ENCODE data around the gene CRTC2.

Gene CRTC2

DNA sequence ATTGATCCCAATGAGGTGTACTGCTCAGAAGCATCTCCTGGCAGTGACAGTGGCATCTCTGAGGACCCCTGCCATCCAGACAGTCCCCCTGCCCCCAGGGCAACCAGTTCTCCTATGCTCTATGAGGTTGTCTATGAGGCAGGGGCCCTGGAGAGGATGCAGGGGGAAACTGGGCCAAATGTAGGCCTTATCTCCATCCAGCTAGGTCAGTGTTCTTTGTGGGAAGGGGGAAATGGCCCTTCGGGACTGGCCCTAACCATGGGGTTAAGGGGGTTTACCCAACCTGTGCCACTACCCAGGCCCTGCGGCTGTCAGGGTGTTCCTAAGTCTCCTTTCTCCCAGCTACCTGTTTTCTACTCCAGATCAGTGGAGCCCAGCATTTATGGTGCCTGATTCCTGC is 10.6 kb upstream of the CRTC2 start:
- Histone ChIP-seq H3K27ac (no peak overlapping the region), H3K4me3 (no peak overlapping the region), H3K36me3 (peaks cover under 1 to 18% (median 6%) of the 10 kb centered on the region in 3 donors), H3K9me3 (no peaks in the 10 kb centered on the region), H3K4me1 (peaks cover 0 to 41% (median 25%) of the 10 kb centered on the region in 4 donors), H3K27me3 (no peaks in the 10 kb centered on the region)
- TF ChIP-seq CTCF (IDR thresholded peaks at IDR 0.05) = no peak
- intact Hi-C loops (cut with DNase I; ENCODE audit: low total_unique reads) = no loop called here
- DNase-seq = no peak

DNA sequence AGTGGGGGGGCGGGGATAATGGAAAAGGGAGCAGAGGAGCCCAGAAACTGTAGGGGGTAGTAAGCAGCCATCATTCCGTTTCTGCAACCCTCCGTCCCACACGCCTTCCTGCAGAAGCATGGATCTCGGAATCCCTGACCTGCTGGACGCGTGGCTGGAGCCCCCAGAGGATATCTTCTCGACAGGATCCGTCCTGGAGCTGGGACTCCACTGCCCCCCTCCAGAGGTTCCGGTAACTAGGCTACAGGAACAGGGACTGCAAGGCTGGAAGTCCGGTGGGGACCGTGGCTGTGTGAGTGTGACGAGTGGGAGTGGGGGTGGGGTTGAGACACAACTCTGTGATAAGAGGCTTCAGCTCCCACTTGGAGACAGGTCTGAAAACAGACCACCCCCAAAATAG is 10.0 kb upstream of the CRTC2 start:
- Histone ChIP-seq H3K27ac (peak overlapping the region; percentile 78 to 88), H3K4me3 (peak overlapping the region; percentile 62), H3K4me1 (peaks cover 0 to 43% (median 27%) of the 10 kb centered on the region in 4 donors), H3K27me3 (no peaks in the 10 kb centered on the region), H3K36me3 (peaks cover 0 to 13% (median under 1%) of the 10 kb centered on the region in 3 donors), H3K9me3 (no peaks in the 10 kb centered on the region)
- no peak for TF ChIP-seq CTCF (IDR thresholded peaks at IDR 0.05)
- DNase-seq = no peak
- intact Hi-C loops (cut with DNase I; ENCODE audit: low total_unique reads) = no loop called here

- no peaks in the 10 kb centered on the region for H3K9me3 ChIP-seq
- peaks cover 0 to 44% (median 27%) of the 10 kb centered on the region in 4 donors for H3K4me1 ChIP-seq
- intact Hi-C loops (cut with DNase I; ENCODE audit: low total_unique reads) = no loop called here
- peak; percentile 48 to 75 for DNase-seq
- peak overlapping the region; percentile 78 to 88 for H3K27ac ChIP-seq
- H3K4me3 ChIP-seq = peak overlapping the region; percentile 62
- H3K27me3 ChIP-seq = no peaks in the 10 kb centered on the region
- TF ChIP-seq CTCF (IDR thresholded peaks at IDR 0.05) = no peak
- peaks cover 0 to 8% (median 0%) of the 10 kb centered on the region in 3 donors for H3K36me3 ChIP-seq
Measured at GRCh38 chr1:153968000-153968363, 9.6 kb upstream of the CRTC2 start.

DNA sequence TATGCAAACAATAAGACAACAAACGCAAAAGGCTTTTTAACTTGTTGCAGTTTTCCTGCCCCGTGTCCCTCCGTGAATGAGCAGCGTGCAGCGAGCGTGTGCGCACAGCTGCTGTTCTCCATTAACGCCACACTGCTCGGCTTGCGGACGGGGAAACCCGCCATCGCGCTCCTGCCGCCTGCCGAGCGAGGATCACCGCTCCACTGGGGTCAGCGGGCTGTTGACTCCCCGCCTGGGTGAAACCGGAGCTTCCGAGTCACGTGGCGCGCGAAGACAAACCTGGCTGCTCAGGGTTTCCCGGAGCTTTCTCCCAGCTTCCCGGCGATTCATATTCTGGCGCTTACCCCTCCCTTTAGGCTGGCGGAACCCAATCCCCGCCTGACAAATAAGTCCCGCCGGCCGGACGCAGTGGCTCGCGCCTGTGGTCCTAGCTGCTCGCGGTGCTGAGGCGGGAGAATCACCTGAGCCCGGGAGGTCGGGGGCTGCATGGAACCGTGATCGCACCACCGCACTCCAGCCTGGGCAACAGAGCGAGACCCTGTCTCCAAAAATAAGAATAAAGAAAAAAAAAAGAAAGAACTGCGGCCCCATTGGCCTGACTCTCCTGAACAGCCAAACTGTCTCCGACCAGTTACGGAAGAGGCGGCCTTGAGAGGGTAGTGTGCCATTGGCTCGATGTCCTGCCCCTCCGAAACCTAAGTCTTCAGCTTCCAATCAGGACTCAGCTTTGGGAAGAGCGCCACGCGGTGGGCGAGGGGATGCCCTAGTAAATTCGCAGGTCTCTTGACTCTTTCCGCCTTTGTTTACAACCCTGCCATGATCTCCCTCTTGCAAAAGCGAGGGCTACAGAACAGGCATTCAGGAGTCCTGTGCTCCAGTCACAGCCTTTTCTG is 8.9 kb upstream of the CRTC2 start, which contains the start of gene CREB3L4:
CREB3L4 (plus strand) TSS at position 796 of the 893 bp plus-strand sequence. CDS start 624 bp downstream, outside the sequence.
- intact Hi-C loops (cut with DNase I; ENCODE audit: low total_unique reads) = no loop called here
- peak; percentile 17 to 37 for TF ChIP-seq CTCF (IDR thresholded peaks at IDR 0.05)

GRCh38 chr1:153963850-153964331 is 5.5 kb upstream of the CRTC2 start:
- Histone ChIP-seq H3K4me1 (peaks cover 0 to 62% (median 50%) of the 10 kb centered on the region in 4 donors), H3K36me3 (peaks cover 0 to 16% (median 12%) of the 10 kb centered on the region in 3 donors), H3K27ac (peak overlapping the region; percentile 89 to 95), H3K27me3 (no peaks in the 10 kb centered on the region), H3K9me3 (no peaks in the 10 kb centered on the region), H3K4me3 (peak overlapping the region; percentile 71 to 72)
- TF ChIP-seq CTCF (IDR thresholded peaks at IDR 0.05) = no peak
- intact Hi-C loops (cut with DNase I; ENCODE audit: low total_unique reads) = no loop called here
- no peak for DNase-seq

More for the DNA sequence above, 8.9 kb upstream of the CRTC2 start, which contains the start of gene CREB3L4:
- DNase-seq = peak; percentile 94 to 96
- H3K4me1 ChIP-seq = peaks cover 0 to 50% (median 31%) of the 10 kb centered on the region in 4 donors
- H3K9me3 ChIP-seq = no peaks in the 10 kb centered on the region
- H3K27me3 ChIP-seq = no peaks in the 10 kb centered on the region
- peaks cover 0 to 2% (median 0%) of the 10 kb centered on the region in 3 donors for H3K36me3 ChIP-seq
- H3K27ac ChIP-seq = peak within 1 kb of the TSS; percentile 78 to 88
- peak within 1 kb of the TSS; percentile 62 for H3K4me3 ChIP-seq

Data from tibial artery (tissue), 4 donors.